Stimulated activated naive CD4-positive, alpha-beta T cell treated with Interleukin-2 at 50 U/mL for 16 hours (primary cell): Measurements from ENCODE around the gene GALNT1.

ENCODE experiments used
- DNase-seq: peaks from one replicate; lab custom pipeline; 2025; lab: John Stamatoyannopoulos, UW

The GALNT1 gene

GRCh38 chr18:35721431-35722081, 140.0 kb downstream of the GALNT1 start:
- DNase-seq, result no peak

GRCh38 chr18:35728676-35729075, 147.1 kb downstream of the GALNT1 start:
- DNase-seq, result no peak

GRCh38 chr18:35729991-35730668, 148.6 kb downstream of the GALNT1 start:
- DNase-seq, result no peak

- DNase-seq, result no peak
These were observed 149.3 kb downstream of the GALNT1 start for GRCh38 chr18:35730691-35731370.

GRCh38 chr18:35731701-35732100, 150.2 kb downstream of the GALNT1 start:
- DNase-seq, result no peak

- no peak for DNase-seq
These were observed 150.6 kb downstream of the GALNT1 start for GRCh38 chr18:35732162-35732561.

- no peak for DNase-seq
These were observed 151.1 kb downstream of the GALNT1 start for GRCh38 chr18:35732636-35733035.

- DNase-seq, result no peak
These were observed 151.9 kb downstream of the GALNT1 start for GRCh38 chr18:35733408-35733807.

- DNase-seq, result no peak
These were observed 155.2 kb downstream of the GALNT1 start for GRCh38 chr18:35736696-35737095.

- DNase-seq, result no peak
These were observed 158.2 kb downstream of the GALNT1 start for GRCh38 chr18:35739778-35740177.

GRCh38 chr18:35740656-35741055, 159.1 kb downstream of the GALNT1 start:
- DNase-seq, result no peak

GRCh38 chr18:35743916-35744315, 162.4 kb downstream of the GALNT1 start:
- no peak for DNase-seq

GRCh38 chr18:35745814-35746213, 164.3 kb downstream of the GALNT1 start:
- no peak for DNase-seq

- no peak for DNase-seq
These were observed 165.3 kb downstream of the GALNT1 start for GRCh38 chr18:35746826-35747339.

- no peak for DNase-seq
These were observed 166.4 kb downstream of the GALNT1 start for GRCh38 chr18:35747894-35748472.

GRCh38 chr18:35749701-35750100, 168.2 kb downstream of the GALNT1 start:
- no peak for DNase-seq

- DNase-seq, result no peak
These were observed 169.4 kb downstream of the GALNT1 start for GRCh38 chr18:35750929-35751328.

GRCh38 chr18:35753306-35753910, 171.9 kb downstream of the GALNT1 start:
- no peak for DNase-seq

GRCh38 chr18:35754464-35754863, 172.9 kb downstream of the GALNT1 start:
- no peak for DNase-seq

GRCh38 chr18:35755369-35755768, 173.8 kb downstream of the GALNT1 start:
- DNase-seq, result no peak

- DNase-seq, result peak; percentile 20
These were observed 175.1 kb downstream of the GALNT1 start for GRCh38 chr18:35756506-35757117.
